CD4-positive, CD25-positive, alpha-beta regulatory T cell (primary cell): ENCODE measurements around the gene TPM2. TPM values are rescaled to one million over a fixed set of nuclear protein-coding genes. Genes with fewer than 3 reads are reported as not detected.

Experiments used
- ATAC-seq, 2 donors: fragments of 150-1000 bp; cut with Tn5 transposase; one replicate each; pipeline ENCODE4 v1.10.0; 2021; ENCODE audit warnings: low read depth in 2 of 2, moderate number of reproducible peaks in 2 of 2, moderate library complexity in 1 of 2
- DNase-seq, 3 donors: peaks; one replicate each; pipeline versions ENCODE4 v3.0.0 to v3.0.0-alpha.2; 2012 to 2022; ENCODE audit warnings: mixed read lengths in 1 of 3
- H3K27ac ChIP-seq: one replicate; pipeline ENCODE4 v1.7.0; 2013; ENCODE audit warnings: mild to moderate bottlenecking, low read length; ENCODE audit not compliant: insufficient read depth, poor library complexity, severe bottlenecking
- H3K27me3 ChIP-seq: one replicate; pipeline ENCODE4 v1.7.0; 2013; ENCODE audit warnings: low read length; ENCODE audit not compliant: control insufficient read depth, insufficient read depth
- H3K36me3 ChIP-seq: one replicate; pipeline ENCODE4 v1.7.0; 2013; ENCODE audit warnings: mild to moderate bottlenecking, low read length, moderate library complexity; ENCODE audit not compliant: control insufficient read depth, insufficient read depth
- H3K4me1 ChIP-seq: 2 replicates; pipeline ENCODE4 v1.7.0; 2013; ENCODE audit warnings: mild to moderate bottlenecking, low read length; ENCODE audit not compliant: insufficient read depth, control insufficient read depth, poor library complexity, severe bottlenecking
- H3K4me3 ChIP-seq: one replicate; pipeline ENCODE4 v1.7.0; 2013; ENCODE audit warnings: low read depth, mild to moderate bottlenecking, low read length, moderate library complexity
- H3K9me3 ChIP-seq, 2 experiments: 1 replicate in 1 of 2; 2 replicates in 1 of 2; pipeline ENCODE4 v1.7.0; 2013; ENCODE audit warnings: low read length in 2 of 2, mild to moderate bottlenecking in 1 of 2, moderate library complexity in 1 of 2; ENCODE audit not compliant: control insufficient read depth in 2 of 2
- H3K27ac Mint-ChIP-seq, 3 donors: one replicate each; pipeline ENCODE4 v1.8.0; 2020 to 2022; ENCODE audit warnings: mild to moderate bottlenecking in 3 of 3, mixed read lengths in 3 of 3, moderate library complexity in 2 of 3
- H3K27me3 Mint-ChIP-seq: one replicate; pipeline ENCODE4 v1.8.0; 2022; ENCODE audit warnings: mild to moderate bottlenecking, mixed read lengths
- H3K36me3 Mint-ChIP-seq: one replicate; pipeline ENCODE4 v1.8.0; 2020; ENCODE audit warnings: mixed read lengths
- H3K4me1 Mint-ChIP-seq, 4 donors: one replicate each; pipeline ENCODE4 v1.8.0; 2020 to 2022; ENCODE audit warnings: mixed read lengths in 4 of 4, mild to moderate bottlenecking in 1 of 4
- H3K4me3 Mint-ChIP-seq, 4 donors: one replicate each; pipeline ENCODE4 v1.8.0; 2020 to 2022; ENCODE audit warnings: mild to moderate bottlenecking in 4 of 4, mixed read lengths in 4 of 4, moderate library complexity in 3 of 4
- H3K9me3 Mint-ChIP-seq, 7 donors: one replicate each; pipeline ENCODE4 v1.8.0; 2020 to 2022; ENCODE audit warnings: mixed read lengths in 7 of 7, mild to moderate bottlenecking in 3 of 7, moderate library complexity in 2 of 7
- polyA plus RNA-seq, 4 donors: library from polyadenylated mRNA; unstranded; fragments of 300-500 nt; fragmentation: Illumina TruSeq; gene quantifications; one replicate each; pipeline ENCODE4 v1.2.3, GENCODE V29; 2021
- total RNA-seq: library from RNA; stranded (reverse); gene quantifications from one replicate; pipeline ENCODE4 v1.2.3, GENCODE V29; 2022

Gene TPM2
- total and polyA plus RNA-seq, 5 donors from 2014 or later = 38.8 TPM; not detected in 4

GRCh38 chr9:35653611-35654010, 36.1 kb downstream of the TPM2 start:
- Histone ChIP-seq H3K27me3 (no peaks in the 10 kb centered on the region), H3K4me3 (no peak overlapping the region), H3K4me1 (peaks cover 46% of the 10 kb centered on the region), H3K27ac (no peak overlapping the region), H3K36me3 (peaks cover 4% of the 10 kb centered on the region), H3K9me3 (no peaks in the 10 kb centered on the region)
- Mint-ChIP-seq H3K36me3 (peaks cover 6% of the 10 kb centered on the region), H3K4me1 (peaks cover 17 to 70% (median 46%) of the 10 kb centered on the region in 4 donors), H3K27me3 (peaks cover 19% of the 10 kb centered on the region), H3K27ac (peak overlapping the region; percentile 48 to 86 (median 73)), H3K4me3 (peak overlapping the region in 1 of 4 donors; percentile 69), H3K9me3 (peaks cover 0 to 3% (median 0%) of the 10 kb centered on the region in 7 donors)
- ATAC-seq (no peak), DNase-seq (no peak)

DNA sequence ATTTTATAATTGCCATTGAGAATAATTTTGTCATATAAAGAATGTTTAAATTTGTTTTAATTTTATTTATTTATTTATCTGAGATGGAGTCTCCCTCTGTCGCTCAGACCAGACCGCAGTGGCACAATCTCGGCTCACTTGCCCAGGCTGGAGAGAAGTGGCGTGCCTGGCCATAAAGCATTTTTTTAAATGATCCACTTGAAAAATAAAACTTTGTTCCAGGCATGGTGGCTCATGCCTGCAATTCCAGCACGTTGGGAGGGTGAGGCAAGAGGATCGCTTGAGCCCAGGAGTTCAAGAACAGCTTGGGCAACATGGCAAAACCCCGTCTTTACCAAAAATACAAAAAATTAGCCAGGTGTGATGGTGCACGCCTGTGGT, 36.9 kb downstream of the TPM2 start:
- no peak overlapping the region for H3K4me3 ChIP-seq
- Mint-ChIP-seq H3K27ac (peak overlapping the region; percentile 9 to 73 (median 20)), H3K27me3 (peaks cover 17% of the 10 kb centered on the region), H3K4me3 (peak overlapping the region in 1 of 4 donors; percentile 98), H3K9me3 (peaks cover 0 to 1% (median 0%) of the 10 kb centered on the region in 7 donors), H3K36me3 (peaks cover 7% of the 10 kb centered on the region), H3K4me1 (peaks cover 14 to 76% (median 51%) of the 10 kb centered on the region in 4 donors)
- peaks cover 5% of the 10 kb centered on the region for H3K36me3 ChIP-seq
- no peaks in the 10 kb centered on the region for H3K27me3 ChIP-seq
- ATAC-seq (no peak), DNase-seq (no peak)
- H3K27ac ChIP-seq = no peak overlapping the region
- H3K4me1 ChIP-seq = peaks cover 54% of the 10 kb centered on the region
- no peaks in the 10 kb centered on the region for H3K9me3 ChIP-seq

- no peak overlapping the region for H3K4me3 ChIP-seq
- peaks cover 5% of the 10 kb centered on the region for H3K36me3 Mint-ChIP-seq
- peak overlapping the region; percentile 93 for H3K27ac ChIP-seq
- no peaks in the 10 kb centered on the region for H3K27me3 ChIP-seq
- peaks cover 14% of the 10 kb centered on the region for H3K27me3 Mint-ChIP-seq
- no peaks in the 10 kb centered on the region for H3K9me3 Mint-ChIP-seq
- H3K27ac Mint-ChIP-seq = peak overlapping the region in 2 of 3 donors; percentile 88 to 91
- peaks cover 55% of the 10 kb centered on the region for H3K4me1 ChIP-seq
- no peaks in the 10 kb centered on the region for H3K9me3 ChIP-seq
- peak overlapping the region; percentile 96 to 100 (median 97) for H3K4me3 Mint-ChIP-seq
- peaks cover 5% of the 10 kb centered on the region for H3K36me3 ChIP-seq
- DNase-seq = no peak
- no peak for ATAC-seq
- H3K4me1 Mint-ChIP-seq = peaks cover 10 to 76% (median 53%) of the 10 kb centered on the region in 4 donors
These were observed 37.5 kb downstream of the TPM2 start for GRCh38 chr9:35651956-35652828.

- H3K9me3 ChIP-seq = no peaks in the 10 kb centered on the region
- Mint-ChIP-seq H3K4me1 (peaks cover 0 to 77% (median 47%) of the 10 kb centered on the region in 4 donors), H3K27ac (peak within 1 kb of the TSS; percentile 93 to 99 (median 98)), H3K36me3 (peaks cover 5% of the 10 kb centered on the region), H3K4me3 (peak within 1 kb of the TSS; percentile 96 to 100 (median 97)), H3K27me3 (peaks cover 12% of the 10 kb centered on the region), H3K9me3 (peaks cover 0 to 2% (median 0%) of the 10 kb centered on the region in 7 donors)
- peaks cover 5% of the 10 kb centered on the region for H3K36me3 ChIP-seq
- DNase-seq = peak; percentile 32 to 73 (median 43)
- ATAC-seq = no peak
- peaks cover 66% of the 10 kb centered on the region for H3K4me1 ChIP-seq
- H3K27ac ChIP-seq = peak within 1 kb of the TSS; percentile 93
- no peaks in the 10 kb centered on the region for H3K27me3 ChIP-seq
- peak within 1 kb of the TSS; percentile 88 for H3K4me3 ChIP-seq
These were observed 39.2 kb downstream of the TPM2 start, which contains the start of gene SIT1 for GRCh38 chr9:35650341-35651158. Gene SIT1 (minus strand): TSS chr9:35650931. CDS start chr9:35650853, 78 bp downstream.

DNA sequence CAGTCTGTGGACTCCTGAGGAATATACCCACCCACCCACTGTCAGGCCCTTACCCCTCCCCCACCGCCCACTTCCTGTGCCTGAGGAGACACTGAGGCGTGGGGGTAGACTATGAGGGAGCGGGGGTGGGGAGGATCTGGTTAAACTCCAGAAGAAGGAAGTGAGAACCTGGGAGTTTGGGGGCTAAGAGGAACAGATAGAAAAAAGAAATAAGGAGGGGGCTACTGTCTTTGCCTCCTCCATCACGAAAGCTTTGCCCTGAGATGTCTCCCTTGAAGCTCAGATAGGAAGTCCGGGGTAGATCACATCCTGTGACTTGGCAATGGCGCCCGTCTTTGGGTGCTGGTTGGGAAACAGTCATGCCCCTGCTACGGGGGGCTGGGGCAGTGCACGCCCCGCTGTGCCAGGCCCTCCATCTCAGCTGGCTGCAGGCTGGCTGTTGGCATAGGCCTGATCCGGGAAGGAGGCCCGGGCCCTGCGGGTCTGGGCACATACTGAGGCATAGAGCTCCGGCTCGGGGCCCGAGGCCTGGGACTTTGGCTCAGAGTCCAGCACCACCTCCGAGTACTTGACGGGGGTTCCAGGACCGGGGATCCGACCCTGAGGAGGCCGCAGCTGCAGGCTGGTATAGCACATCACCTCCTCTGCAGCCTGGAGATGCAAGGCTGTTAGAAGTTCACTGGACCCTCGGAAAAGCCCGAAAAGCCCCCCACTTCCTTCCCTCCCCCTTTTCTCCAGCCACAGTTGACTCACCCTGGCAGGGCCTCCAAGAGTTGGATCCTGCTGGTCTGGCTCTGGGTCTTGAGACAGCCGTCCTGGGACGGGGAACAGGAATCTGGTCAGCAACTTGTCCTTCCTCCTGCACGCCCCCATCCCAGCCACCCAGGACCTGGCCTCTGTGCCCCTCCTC, 40.0 kb downstream of the TPM2 start:
- peak overlapping the region; percentile 93 for H3K27ac ChIP-seq
- no peaks in the 10 kb centered on the region for H3K27me3 ChIP-seq
- Mint-ChIP-seq H3K4me1 (peaks cover under 1 to 82% (median 45%) of the 10 kb centered on the region in 4 donors), H3K9me3 (peaks cover 0 to 2% (median 0%) of the 10 kb centered on the region in 7 donors), H3K27me3 (peaks cover 12% of the 10 kb centered on the region), H3K27ac (peak overlapping the region; percentile 93 to 99 (median 98)), H3K36me3 (peaks cover 5% of the 10 kb centered on the region), H3K4me3 (peak overlapping the region; percentile 96 to 100 (median 97))
- H3K4me3 ChIP-seq = peak overlapping the region; percentile 88
- DNase-seq (peak; percentile 17 to 75 (median 55)), ATAC-seq (no peak)
- H3K36me3 ChIP-seq = peaks cover 5% of the 10 kb centered on the region
- H3K4me1 ChIP-seq = peaks cover 70% of the 10 kb centered on the region
- H3K9me3 ChIP-seq = no peaks in the 10 kb centered on the region

DNA sequence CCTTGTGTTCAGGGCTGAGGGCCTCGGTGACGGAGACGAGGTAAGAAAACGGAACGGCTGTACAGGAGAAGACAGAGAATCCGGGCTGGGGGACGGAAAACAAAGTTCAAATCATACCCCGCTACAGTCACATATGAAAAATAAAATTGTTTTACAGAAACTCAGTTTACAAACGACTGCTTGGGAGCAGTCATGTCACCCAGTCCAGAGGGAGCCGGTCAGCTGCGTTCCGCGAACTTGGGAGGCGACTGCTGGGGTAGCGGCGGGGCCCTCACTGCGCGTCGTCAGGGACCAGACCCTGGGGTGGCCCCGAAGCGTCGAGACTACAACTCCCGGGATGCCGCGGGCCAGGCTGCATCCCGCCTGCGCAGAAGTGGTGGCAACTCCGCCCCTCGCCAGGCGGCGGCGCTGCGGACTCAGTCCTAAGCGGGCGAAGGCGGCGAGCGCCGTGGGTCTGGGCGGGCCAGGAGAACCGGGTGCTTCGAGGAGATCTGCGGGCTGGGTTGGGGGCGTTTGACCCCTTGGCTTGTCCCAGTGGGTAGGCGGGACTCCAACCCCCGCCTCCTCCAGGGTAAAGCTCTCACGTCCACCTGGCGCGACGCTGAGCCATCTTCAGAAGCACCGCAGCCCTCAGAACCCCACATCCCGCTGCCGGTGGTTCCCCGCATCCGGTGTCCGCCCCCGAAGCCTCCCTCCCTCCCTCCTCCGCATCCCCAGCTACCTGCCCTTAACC, 43.0 kb downstream of the TPM2 start:
- Mint-ChIP-seq H3K36me3 (peaks cover 5% of the 10 kb centered on the region), H3K4me3 (peak overlapping the region; percentile 96 to 100 (median 97)), H3K9me3 (peaks cover 0 to 2% (median 0%) of the 10 kb centered on the region in 7 donors), H3K4me1 (peaks cover 4 to 72% (median 45%) of the 10 kb centered on the region in 4 donors), H3K27ac (peak overlapping the region; percentile 95 to 98 (median 98)), H3K27me3 (peaks cover 12% of the 10 kb centered on the region)
- Histone ChIP-seq H3K4me1 (peaks cover 64% of the 10 kb centered on the region), H3K9me3 (no peaks in the 10 kb centered on the region), H3K27ac (peak overlapping the region; percentile 93), H3K36me3 (peaks cover 5% of the 10 kb centered on the region), H3K4me3 (peak overlapping the region; percentile 90), H3K27me3 (no peaks in the 10 kb centered on the region)
- DNase-seq (peak; percentile 87 to 96 (median 93)), ATAC-seq (peak; percentile 86 to 90)
